Dermis microvascular lymphatic vessel endothelial cell (primary cell): ENCODE results near the gene CMAS. TPM values are rescaled to one million over a fixed set of nuclear protein-coding genes. Genes with fewer than 3 reads are reported as not detected.

Experiments used
- DNase-seq, 2 donors: peaks; one replicate each; pipeline versions ENCODE4 v3.0.0 to v3.0.0-alpha.2; 2010; ENCODE audit warnings: low read depth in 2 of 2
- total RNA-seq: library from RNA; depleted of rRNA; stranded (reverse); fragments of >200 nt; gene quantifications from 2 replicates; pipeline ENCODE4 v1.2.1, GENCODE V29; 2014

The CMAS gene
- total RNA-seq, 1 donor from 2014 or later: 20.5 TPM

- no peak for DNase-seq
Observed at GRCh38 chr12:22110176-22110575, 64.2 kb downstream of the CMAS start.

Other genes with a start within 250 kb of the CMAS start
- gene ABCC9, start 104.8 kb upstream of the CMAS start, total RNA-seq: under 0.01 TPM in 1 of 2 replicates, not detected in the other